Testis (tissue), 2 donors: ENCODE data around the gene CD27.
"Not testable (repeated sequence)": the region's sequence is repeated elsewhere in the genome, so short reads cannot be mapped to it uniquely, and the experiment has no call there.

ENCODE experiments used
- POLR2A ChIP-seq: fragments of 450-650 bp; IDR thresholded peaks from one replicate; pipeline ENCODE4 v1.6.1; 2017; ENCODE audit warnings: antibody characterized with exemption, mild to moderate bottlenecking, moderate library complexity
- TF ChIP-seq, protein P1 (sequence below), 3 experiments: fragments of 450-650 bp in 2 of 3; fragments of 200-600 bp in 1 of 3; sonication (generic) in 1 of 3; IDR thresholded peaks; one replicate each; pipeline ENCODE4 v1.5.1; 2016 to 2019; ENCODE audit warnings: antibody characterized with exemption in 3 of 3, mild to moderate bottlenecking in 2 of 3, moderate library complexity in 1 of 3

DNA sequence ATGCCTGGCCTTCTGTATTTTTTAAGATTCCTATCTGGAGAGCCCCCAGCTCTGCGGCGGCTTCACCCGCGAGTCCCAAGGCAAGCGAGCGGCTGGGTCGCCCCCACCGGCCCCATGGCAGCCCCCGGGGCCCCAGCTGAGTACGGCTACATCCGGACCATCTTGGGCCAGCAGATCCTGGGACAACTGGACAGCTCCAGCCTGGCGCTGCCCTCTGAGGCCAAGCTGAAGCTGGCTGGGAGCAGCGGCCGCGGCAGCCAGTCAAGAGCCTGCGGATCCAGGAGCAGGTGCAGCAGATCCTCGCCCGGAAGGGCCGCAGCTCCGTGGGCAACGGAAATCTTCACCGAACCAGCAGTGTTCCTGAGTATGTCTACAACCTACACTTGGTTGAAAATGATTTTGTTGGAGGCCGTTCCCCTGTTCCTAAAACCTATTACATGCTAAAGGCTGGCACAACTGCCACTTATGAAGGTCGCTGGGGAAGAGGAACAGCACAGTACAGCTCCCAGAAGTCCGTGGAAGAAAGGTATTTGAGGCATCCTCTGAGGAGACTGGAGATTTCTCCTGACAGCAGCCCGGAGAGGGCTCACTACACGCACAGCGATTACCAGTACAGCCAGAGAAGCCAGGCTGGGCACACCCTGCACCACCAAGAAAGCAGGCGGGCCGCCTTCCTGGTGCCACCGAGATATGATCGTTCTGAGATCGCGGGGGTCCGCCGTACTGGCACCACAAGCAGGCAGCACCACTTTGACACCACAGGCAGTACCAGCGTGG is 33.0 kb downstream of the CD27 start:
- TF ChIP-seq, protein P1, sequence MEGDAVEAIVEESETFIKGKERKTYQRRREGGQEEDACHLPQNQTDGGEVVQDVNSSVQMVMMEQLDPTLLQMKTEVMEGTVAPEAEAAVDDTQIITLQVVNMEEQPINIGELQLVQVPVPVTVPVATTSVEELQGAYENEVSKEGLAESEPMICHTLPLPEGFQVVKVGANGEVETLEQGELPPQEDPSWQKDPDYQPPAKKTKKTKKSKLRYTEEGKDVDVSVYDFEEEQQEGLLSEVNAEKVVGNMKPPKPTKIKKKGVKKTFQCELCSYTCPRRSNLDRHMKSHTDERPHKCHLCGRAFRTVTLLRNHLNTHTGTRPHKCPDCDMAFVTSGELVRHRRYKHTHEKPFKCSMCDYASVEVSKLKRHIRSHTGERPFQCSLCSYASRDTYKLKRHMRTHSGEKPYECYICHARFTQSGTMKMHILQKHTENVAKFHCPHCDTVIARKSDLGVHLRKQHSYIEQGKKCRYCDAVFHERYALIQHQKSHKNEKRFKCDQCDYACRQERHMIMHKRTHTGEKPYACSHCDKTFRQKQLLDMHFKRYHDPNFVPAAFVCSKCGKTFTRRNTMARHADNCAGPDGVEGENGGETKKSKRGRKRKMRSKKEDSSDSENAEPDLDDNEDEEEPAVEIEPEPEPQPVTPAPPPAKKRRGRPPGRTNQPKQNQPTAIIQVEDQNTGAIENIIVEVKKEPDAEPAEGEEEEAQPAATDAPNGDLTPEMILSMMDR (IDR thresholded peaks at IDR 0.05), result not testable (repeated sequence)
- TF ChIP-seq POLR2A, result not testable (repeated sequence)
